Neural progenitor cell (in vitro differentiated cells): ENCODE results near the gene COQ10A. TPM values are rescaled to one million over a fixed set of nuclear protein-coding genes. Genes with fewer than 3 reads are reported as not detected.

ENCODE experiments used
- DNase-seq: peaks from one replicate; pipeline ENCODE4 v3.0.0-alpha.2; 2016; ENCODE audit warnings: low spot score
- H2AFZ ChIP-seq: fragments of 200-600 bp; sonication (generic); replicated peaks from 2 replicates; pipeline ENCODE4 v1.6.1; 2016; ENCODE audit warnings: antibody characterized with exemption
- H3F3A ChIP-seq: fragments of 200-600 bp; sonication (generic); 2 replicates; pipeline ENCODE4 v1.6.1; 2016; ENCODE audit warnings: antibody characterized with exemption, low read depth
- H3K27ac ChIP-seq: fragments of 200-600 bp; sonication (generic); 2 replicates; pipeline ENCODE4 v1.5.1; 2016; ENCODE audit warnings: mild to moderate bottlenecking
- H3K27me3 ChIP-seq: fragments of 200-600 bp; sonication (generic); 2 replicates; pipeline ENCODE4 v1.6.1; 2016; ENCODE audit warnings: mild to moderate bottlenecking, moderate library complexity
- H3K36me3 ChIP-seq: fragments of 200-600 bp; sonication (generic); 2 replicates; pipeline ENCODE4 v1.5.1; 2016
- H3K4me1 ChIP-seq: fragments of 200-600 bp; sonication (generic); 2 replicates; pipeline ENCODE4 v1.6.1; 2016; ENCODE audit warnings: mixed run types
- H3K4me2 ChIP-seq: fragments of 200-600 bp; sonication (generic); 2 replicates; pipeline ENCODE4 v1.6.1; 2016
- H3K4me3 ChIP-seq: fragments of 200-600 bp; sonication (generic); 2 replicates; pipeline ENCODE4 v1.5.1; 2016
- H3K79me2 ChIP-seq: fragments of 200-600 bp; sonication (generic); 2 replicates; pipeline ENCODE4 v1.6.1; 2016; ENCODE audit warnings: low read depth
- H3K9ac ChIP-seq: fragments of 200-600 bp; sonication (generic); 2 replicates; pipeline ENCODE4 v1.6.1; 2016
- H3K9me3 ChIP-seq: fragments of 200-600 bp; sonication (generic); 2 replicates; pipeline ENCODE4 v1.5.1; 2016; ENCODE audit warnings: low read depth
- H4K20me1 ChIP-seq: fragments of 200-600 bp; sonication (generic); 2 replicates; pipeline ENCODE4 v1.6.1; 2016; ENCODE audit warnings: low read depth
- H3K27ac Mint-ChIP-seq: 3 replicates; pipeline ENCODE4 v1.8.0; 2021; ENCODE audit warnings: mixed read lengths
- H3K27me3 Mint-ChIP-seq: 2 replicates; pipeline ENCODE4 v1.8.0; 2022; ENCODE audit warnings: low read depth, mild to moderate bottlenecking, inconsistent platforms, moderate library complexity, mixed read lengths; ENCODE audit not compliant: insufficient read depth
- H3K36me3 Mint-ChIP-seq: 3 replicates; pipeline ENCODE4 v1.8.0; 2021; ENCODE audit warnings: mixed read lengths
- H3K4me1 Mint-ChIP-seq: 3 replicates; pipeline ENCODE4 v1.8.0; 2021; ENCODE audit warnings: mixed read lengths
- H3K4me3 Mint-ChIP-seq: 3 replicates; pipeline ENCODE4 v1.8.0; 2021; ENCODE audit warnings: mild to moderate bottlenecking, moderate library complexity, mixed read lengths
- H3K9me3 Mint-ChIP-seq: 3 replicates; pipeline ENCODE4 v1.8.0; 2020; ENCODE audit warnings: mixed read lengths
- CTCF ChIP-seq: fragments of 200-600 bp; sonication (generic); IDR thresholded peaks from 2 replicates; pipeline ENCODE4 v1.5.1; 2017; ENCODE audit warnings: antibody characterized with exemption, mild to moderate bottlenecking
- EZH2 ChIP-seq: fragments of 200-600 bp; sonication (generic); IDR thresholded peaks from 2 replicates; pipeline ENCODE4 v1.6.1; 2017; ENCODE audit warnings: antibody characterized with exemption, mild to moderate bottlenecking, moderate library complexity
- EZH2phosphoT487 ChIP-seq: fragments of 200-600 bp; sonication (generic); IDR thresholded peaks from 2 replicates; pipeline ENCODE4 v1.6.1; 2017; ENCODE audit warnings: antibody characterized with exemption
- total RNA-seq: library from RNA; depleted of rRNA; stranded (reverse); fragments of >200 nt; gene quantifications from 2 replicates; pipeline ENCODE4 v1.2.3, GENCODE V29; 2015; ENCODE audit warnings: low replicate concordance

Gene COQ10A
- total RNA-seq: 32.1 and 41.8 TPM in 2 replicates

DNA sequence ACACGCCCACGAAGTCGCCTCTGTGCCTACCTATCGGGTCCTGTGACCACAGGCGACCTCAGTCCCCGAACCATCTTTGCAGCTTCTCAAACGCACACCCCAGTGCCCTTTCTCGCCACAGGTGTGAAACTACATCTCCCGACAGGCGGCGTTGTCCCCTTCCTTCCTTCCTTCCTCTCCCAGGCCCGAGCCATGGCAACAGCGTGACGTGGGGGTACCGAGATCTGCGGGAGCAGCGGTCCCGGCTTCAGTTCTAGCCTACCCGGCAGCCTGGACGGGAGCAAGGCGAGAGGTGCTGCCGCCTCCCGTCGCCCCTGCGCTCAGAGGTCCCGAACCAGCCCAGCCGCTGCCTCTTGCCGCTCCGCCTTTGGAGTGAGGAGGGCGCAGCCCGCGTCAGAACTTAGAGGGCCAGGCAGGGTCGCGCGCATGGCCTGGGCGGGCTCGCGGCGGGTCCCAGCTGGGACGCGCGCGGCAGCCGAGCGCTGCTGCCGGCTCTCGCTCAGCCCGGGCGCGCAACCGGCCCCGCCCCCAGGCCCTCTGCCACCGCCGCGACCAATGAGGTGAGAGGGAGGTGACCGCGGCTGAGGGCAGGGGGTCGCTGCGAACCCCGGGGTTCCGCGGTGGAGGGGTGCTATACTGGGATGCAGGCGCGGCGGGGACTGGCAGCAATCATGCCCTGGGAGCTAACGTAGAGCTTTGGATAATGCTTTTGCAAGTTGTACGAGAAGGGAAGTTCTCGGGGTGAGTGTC is at the start of gene COQ10A:
TSS of gene COQ10A (plus strand) at position 250 of the 750 bp plus-strand sequence. CDS start at position 427, 177 bp downstream.
- H3K79me2 ChIP-seq: no peaks in the 10 kb centered on the region
- peak; percentile 95 for DNase-seq
- no peaks in the 10 kb centered on the region for H4K20me1 ChIP-seq
- H3K9ac ChIP-seq: peak within 1 kb of the TSS; percentile 17
- peaks cover 21% of the 10 kb centered on the region for H3K36me3 Mint-ChIP-seq
- H3K27ac Mint-ChIP-seq: peak within 1 kb of the TSS; percentile 97
- H3K4me1 Mint-ChIP-seq: peaks cover 19% of the 10 kb centered on the region
- H3K27me3 ChIP-seq: no peaks in the 10 kb centered on the region
- H3K36me3 ChIP-seq: no peaks in the 10 kb centered on the region
- H3F3A ChIP-seq: peaks cover 49% of the 10 kb centered on the region
- peak within 1 kb of the TSS; percentile 94 for H3K4me3 Mint-ChIP-seq
- H3K4me1 ChIP-seq: no peaks in the 10 kb centered on the region
- TF ChIP-seq CTCF (peak; percentile 67), EZH2phosphoT487 (no peak)
- H2AFZ ChIP-seq: peak within 1 kb of the TSS; percentile 87
- H3K27me3 Mint-ChIP-seq: peaks cover 2% of the 10 kb centered on the region
- no peaks in the 10 kb centered on the region for H3K9me3 ChIP-seq
- H3K27ac ChIP-seq: peak within 1 kb of the TSS; percentile 78
- peak within 1 kb of the TSS; percentile 83 for H3K4me2 ChIP-seq
- no peaks in the 10 kb centered on the region for H3K9me3 Mint-ChIP-seq
- H3K4me3 ChIP-seq: peak within 1 kb of the TSS; percentile 83

GRCh38 chr12:56219840-56220239 is 46.9 kb upstream of the COQ10A start:
- peaks cover 28% of the 10 kb centered on the region for H3K4me1 Mint-ChIP-seq
- H3K9ac ChIP-seq: no peak overlapping the region
- H3F3A ChIP-seq: peaks cover 36% of the 10 kb centered on the region
- H3K36me3 Mint-ChIP-seq: peaks cover 11% of the 10 kb centered on the region
- peaks cover 18% of the 10 kb centered on the region for H3K4me1 ChIP-seq
- H3K4me2 ChIP-seq: peak overlapping the region; percentile 98
- H3K4me3 ChIP-seq: no peak overlapping the region
- peak overlapping the region; percentile 79 for H3K4me3 Mint-ChIP-seq
- H3K27me3 Mint-ChIP-seq: peaks cover 3% of the 10 kb centered on the region
- H3K27ac Mint-ChIP-seq: no peak overlapping the region
- no peak overlapping the region for H3K27ac ChIP-seq
- peaks cover 12% of the 10 kb centered on the region for H4K20me1 ChIP-seq
- DNase-seq: no peak
- no peak overlapping the region for H2AFZ ChIP-seq
- no peaks in the 10 kb centered on the region for H3K9me3 ChIP-seq
- peaks cover 2% of the 10 kb centered on the region for H3K9me3 Mint-ChIP-seq
- TF ChIP-seq EZH2: no peak
- no peak for TF ChIP-seq EZH2phosphoT487
- no peak for TF ChIP-seq CTCF
- no peaks in the 10 kb centered on the region for H3K27me3 ChIP-seq
- H3K36me3 ChIP-seq: no peaks in the 10 kb centered on the region
- peaks cover 63% of the 10 kb centered on the region for H3K79me2 ChIP-seq

DNA sequence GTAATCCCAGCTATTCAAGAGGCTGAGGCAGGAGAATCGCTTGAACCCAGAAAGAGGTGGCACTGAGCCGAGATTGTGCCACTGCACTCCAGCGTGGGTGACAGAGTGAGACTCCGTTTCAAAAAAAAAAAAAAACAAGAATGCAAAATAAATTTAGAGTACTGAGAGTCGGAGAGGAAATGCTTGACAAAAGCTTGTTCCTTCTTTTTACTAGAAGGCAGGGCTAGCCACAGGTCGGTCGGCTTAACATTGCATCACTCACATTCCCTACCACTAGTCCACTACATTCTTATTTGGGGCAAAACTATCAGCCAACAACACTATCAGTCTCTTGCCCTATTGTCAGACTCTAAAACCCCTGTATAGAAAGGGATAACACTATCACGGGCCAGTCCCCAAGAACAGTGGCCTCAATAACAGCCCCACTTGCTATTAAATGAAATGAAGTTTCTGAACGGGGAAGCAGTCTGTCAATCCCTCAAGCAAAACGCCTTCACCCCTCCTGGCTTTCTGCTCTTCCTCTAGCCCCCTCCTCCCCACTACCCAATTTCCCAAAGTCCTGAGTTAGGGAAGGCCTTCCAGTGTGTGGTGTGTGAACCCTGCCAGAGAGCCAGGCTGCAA is 46.0 kb upstream of the COQ10A start:
- Mint-ChIP-seq H3K9me3 (peaks cover 2% of the 10 kb centered on the region), H3K36me3 (peaks cover 8% of the 10 kb centered on the region), H3K27ac (peak overlapping the region; percentile 97), H3K27me3 (peaks cover 3% of the 10 kb centered on the region), H3K4me1 (peaks cover 36% of the 10 kb centered on the region), H3K4me3 (peak overlapping the region; percentile 98)
- H3K4me2 ChIP-seq: peak overlapping the region; percentile 98
- H3K9me3 ChIP-seq: no peaks in the 10 kb centered on the region
- TF ChIP-seq CTCF: no peak
- TF ChIP-seq EZH2: no peak
- TF ChIP-seq EZH2phosphoT487: no peak
- H3K9ac ChIP-seq: peak overlapping the region; percentile 71
- H3K4me3 ChIP-seq: peak overlapping the region; percentile 96
- H3K27me3 ChIP-seq: no peaks in the 10 kb centered on the region
- peak overlapping the region; percentile 94 for H3K27ac ChIP-seq
- H3K4me1 ChIP-seq: peaks cover 22% of the 10 kb centered on the region
- H3F3A ChIP-seq: peaks cover 36% of the 10 kb centered on the region
- peak overlapping the region; percentile 55 for H2AFZ ChIP-seq
- H3K36me3 ChIP-seq: no peaks in the 10 kb centered on the region
- DNase-seq: no peak
- peaks cover 12% of the 10 kb centered on the region for H4K20me1 ChIP-seq
- peaks cover 69% of the 10 kb centered on the region for H3K79me2 ChIP-seq
